ENCODE data around the gene ABR. TPM values are rescaled to one million over a fixed set of nuclear protein-coding genes. Genes with fewer than 3 reads are reported as not detected.
A peak's percentile ranks its signal among the peaks of the same experiment; 100 is the strongest.

ABR gene
- total RNA-seq, 1 experiment from 2014 or later = 78.3 TPM

DNA sequence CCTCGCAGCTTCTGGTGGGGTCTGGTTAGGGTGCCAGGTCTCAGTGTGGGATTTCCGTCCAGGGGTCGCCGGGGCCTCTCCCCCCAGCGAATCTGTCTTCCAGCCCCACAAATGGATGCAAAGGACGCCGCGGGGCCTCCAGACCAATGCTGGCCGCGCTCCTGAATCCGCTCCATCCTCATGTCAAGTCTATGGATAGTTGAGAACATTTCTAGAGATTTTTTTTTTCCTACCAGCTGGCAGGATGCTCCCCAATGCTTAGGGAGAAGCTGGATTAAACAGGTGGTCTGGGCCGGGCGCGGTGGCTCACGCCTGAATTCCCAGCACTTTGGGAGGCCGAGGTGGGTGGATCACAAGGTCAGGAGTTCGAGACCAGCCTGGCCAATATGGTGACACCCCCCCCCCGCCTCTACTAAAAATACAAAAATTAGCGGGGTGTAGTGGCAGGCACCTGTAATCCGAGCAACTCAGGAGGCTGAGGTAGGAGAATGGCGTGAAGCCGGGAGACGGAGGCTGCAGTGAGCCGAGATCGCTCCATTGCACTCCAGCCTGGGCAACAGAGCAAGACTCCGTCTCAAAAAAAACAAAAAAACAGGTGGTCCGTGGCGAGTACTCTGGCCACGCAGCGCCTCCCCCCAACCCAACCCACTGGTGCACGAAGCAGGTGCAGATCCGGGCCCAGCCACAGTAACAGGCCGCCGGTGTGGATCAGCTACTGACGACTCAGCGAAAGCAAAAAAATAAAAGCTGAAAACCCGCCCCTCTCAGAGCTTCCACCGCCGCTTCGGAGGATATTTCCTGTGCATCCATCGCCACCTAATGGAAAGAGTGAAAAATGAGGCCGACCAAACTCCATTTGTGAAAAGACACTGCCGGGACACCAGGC, 199.1 kb downstream of the ABR start:
- Mint-ChIP-seq H3K36me3 (ENCODE audit: insufficient read depth, unreplicated experiment) (peaks cover 29% of the 10 kb centered on the region), H3K4me3 (ENCODE audit: unreplicated experiment) (peak overlapping the region; percentile 99), H3K27me3 (ENCODE audit: insufficient read depth, unreplicated experiment) (no peaks in the 10 kb centered on the region), H3K4me1 (ENCODE audit: low read depth, unreplicated experiment) (peaks cover 15% of the 10 kb centered on the region), H3K27ac (ENCODE audit: unreplicated experiment) (peak overlapping the region; percentile 91), H3K9me3 (ENCODE audit: unreplicated experiment) (no peaks in the 10 kb centered on the region)
- intact Hi-C loops (cut with micrococcal nuclease; ENCODE audit: unreplicated experiment) = loop anchor here (1.0 to 2.0 kb wide), 3 partner anchors 186 to 568 kb away; no protein-coding TSS in a partner anchor
- Histone ChIP-seq H3K36me3 (ENCODE audit: control insufficient read depth, insufficient read depth, low read length) (no peaks in the 10 kb centered on the region), H3K27me3 (replicated peaks; ENCODE audit: control insufficient read depth, insufficient read depth, low read length) (no peaks in the 10 kb centered on the region), H3K9me3 (no peaks in the 10 kb centered on the region), H3K4me1 (peaks cover 14% of the 10 kb centered on the region), H3K4me3 (ENCODE audit: low read depth, low read length) (peak overlapping the region; percentile 69)
- BruUV-seq (replicated peaks) = no TSS peak
- POLR2A ChIA-PET = interaction anchor here (0.6 to 2.5 kb wide), 15 partner anchors 10 to 568 kb away, joined by 3 to 24 read pairs (median 5); partner anchors contain the start of genes GLOD4, MRM3 and TIMM22
- TF ChIP-seq, protein P1, sequence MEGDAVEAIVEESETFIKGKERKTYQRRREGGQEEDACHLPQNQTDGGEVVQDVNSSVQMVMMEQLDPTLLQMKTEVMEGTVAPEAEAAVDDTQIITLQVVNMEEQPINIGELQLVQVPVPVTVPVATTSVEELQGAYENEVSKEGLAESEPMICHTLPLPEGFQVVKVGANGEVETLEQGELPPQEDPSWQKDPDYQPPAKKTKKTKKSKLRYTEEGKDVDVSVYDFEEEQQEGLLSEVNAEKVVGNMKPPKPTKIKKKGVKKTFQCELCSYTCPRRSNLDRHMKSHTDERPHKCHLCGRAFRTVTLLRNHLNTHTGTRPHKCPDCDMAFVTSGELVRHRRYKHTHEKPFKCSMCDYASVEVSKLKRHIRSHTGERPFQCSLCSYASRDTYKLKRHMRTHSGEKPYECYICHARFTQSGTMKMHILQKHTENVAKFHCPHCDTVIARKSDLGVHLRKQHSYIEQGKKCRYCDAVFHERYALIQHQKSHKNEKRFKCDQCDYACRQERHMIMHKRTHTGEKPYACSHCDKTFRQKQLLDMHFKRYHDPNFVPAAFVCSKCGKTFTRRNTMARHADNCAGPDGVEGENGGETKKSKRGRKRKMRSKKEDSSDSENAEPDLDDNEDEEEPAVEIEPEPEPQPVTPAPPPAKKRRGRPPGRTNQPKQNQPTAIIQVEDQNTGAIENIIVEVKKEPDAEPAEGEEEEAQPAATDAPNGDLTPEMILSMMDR (IDR thresholded peaks at IDR 0.05; ENCODE audit: insufficient read depth in 1 of 2, low read depth in 1 of 2, low read length in 1 of 2, severe bottlenecking in 1 of 2, unreplicated experiment in 1 of 2) = peak; percentile 67 to 75
- DNase-seq = peak; percentile 83 to 88
- CTCF ChIA-PET = interaction anchor here (0.5 to 2.8 kb wide), 29 partner anchors 8 to 782 kb away, joined by 3 to 54 read pairs (median 5); partner anchors contain the start of genes GEMIN4, GLOD4, MRM3 and TIMM22

DNA sequence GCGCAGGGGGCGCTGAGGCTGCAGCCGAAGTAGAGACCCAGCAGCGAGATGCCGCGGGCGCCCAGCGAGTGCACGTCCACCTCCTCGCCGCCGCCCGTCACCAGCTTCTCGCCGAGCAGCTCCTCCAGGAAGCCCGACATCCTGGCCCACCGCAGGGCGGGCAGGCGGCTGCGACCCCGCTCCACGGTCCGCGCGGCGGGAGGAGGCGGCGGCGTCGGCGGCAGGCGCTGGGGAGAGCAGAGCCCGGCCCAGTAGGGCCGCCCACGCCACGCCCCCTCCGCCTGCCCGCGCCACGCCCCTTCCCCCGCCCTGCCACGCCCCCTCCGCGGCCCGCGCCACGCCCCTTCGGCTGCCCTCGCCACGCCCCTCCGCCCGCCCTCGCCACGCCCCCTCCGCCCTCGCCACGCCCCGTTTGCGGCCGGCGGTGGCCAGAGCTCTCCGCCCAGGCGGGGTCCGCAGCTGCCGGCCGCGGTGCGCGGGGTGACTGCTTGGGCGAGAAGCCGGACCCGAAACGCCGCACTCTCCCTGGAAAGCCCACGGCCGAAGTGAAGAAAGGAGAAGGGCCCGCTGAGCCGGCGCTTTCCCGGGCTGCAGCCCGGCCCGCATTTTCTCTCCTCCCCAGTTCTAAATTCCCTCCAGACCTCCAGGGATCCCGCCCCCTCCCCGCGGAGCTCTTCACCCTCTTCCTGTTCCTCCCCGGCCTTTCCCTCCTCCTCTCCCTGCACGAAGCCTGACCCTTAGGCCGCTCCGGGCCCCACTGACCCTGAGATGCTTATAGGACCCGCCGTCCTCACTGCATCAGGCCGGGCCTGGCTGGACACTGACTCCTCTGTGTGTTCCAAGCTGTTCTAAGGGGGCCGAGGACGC, 200.0 kb downstream of the ABR start, which contains the start of gene NXN:
NXN (minus strand) TSS at position 238 of the 867 bp plus-strand sequence.
- peak within 1 kb of the TSS; percentile 91 for H3K27ac Mint-ChIP-seq (ENCODE audit: unreplicated experiment)
- no TSS peak for BruUV-seq (replicated peaks)
- DNase-seq = peak; percentile 82 to 93
- H3K9me3 Mint-ChIP-seq (ENCODE audit: unreplicated experiment) = no peaks in the 10 kb centered on the region
- CTCF ChIA-PET = interaction anchor here (0.6 to 2.8 kb wide), 18 partner anchors 17 to 799 kb away, joined by 3 to 54 read pairs (median 5); partner anchors contain the start of genes GEMIN4 and TIMM22
- Histone ChIP-seq H3K4me1 (peaks cover 23% of the 10 kb centered on the region), H3K27me3 (replicated peaks; ENCODE audit: control insufficient read depth, insufficient read depth, low read length) (no peaks in the 10 kb centered on the region), H3K4me3 (ENCODE audit: low read depth, low read length) (peak within 1 kb of the TSS; percentile 98), H3K9me3 (no peaks in the 10 kb centered on the region), H3K36me3 (ENCODE audit: control insufficient read depth, insufficient read depth, low read length) (no peaks in the 10 kb centered on the region)
- H3K4me1 Mint-ChIP-seq (ENCODE audit: low read depth, unreplicated experiment) = peaks cover 20% of the 10 kb centered on the region
- TF ChIP-seq, protein P1 (IDR thresholded peaks at IDR 0.05; ENCODE audit: insufficient read depth in 1 of 2, low read depth in 1 of 2, low read length in 1 of 2, severe bottlenecking in 1 of 2, unreplicated experiment in 1 of 2) = peak in 1 of 2 experiments; percentile 29
- POLR2A ChIA-PET = interaction anchor here (0.6 to 2.5 kb wide), 15 partner anchors 9 to 569 kb away, joined by 3 to 24 read pairs (median 5); partner anchors contain the start of genes GLOD4, MRM3 and TIMM22
- peaks cover 35% of the 10 kb centered on the region for H3K36me3 Mint-ChIP-seq (ENCODE audit: insufficient read depth, unreplicated experiment)
- intact Hi-C loops (cut with micrococcal nuclease; ENCODE audit: unreplicated experiment) = loop anchor here (2.0 to 5.0 kb wide), 3 partner anchors 47 to 185 kb away; no protein-coding TSS in a partner anchor
- H3K27me3 Mint-ChIP-seq (ENCODE audit: insufficient read depth, unreplicated experiment) = no peaks in the 10 kb centered on the region
- H3K4me3 Mint-ChIP-seq (ENCODE audit: unreplicated experiment) = peak within 1 kb of the TSS; percentile 99

Data from Caco-2 (cell line).